K562 (cell line): Measurements from ENCODE around the gene B4GALNT4. TPM values are rescaled to one million over a fixed set of nuclear protein-coding genes. Genes with fewer than 3 reads are reported as not detected.

ENCODE experiments used
- ATAC-seq: fragments of 200-7000 bp; cut with Tn5 transposase; 3 replicates; pipeline ENCODE4 v1.9.1; 2020; ENCODE audit warnings: moderate library complexity
- BruUV-seq: library from RNA; stranded (reverse); fragments of 400-500 nt; replicated peaks from 2 replicates; lab custom pipeline; 2021; lab: Mats Ljungman, UMichigan
- CTCF ChIA-PET: fragments of 300-600 bp; formaldehyde crosslinking; extraction: SDS; loops from one replicate; lab custom pipeline; 2021; ENCODE audit warnings: low intra/inter-chr PET ratio; lab: Yijun Ruan, JAX
- POLR2A ChIA-PET: fragments of 300-600, 350-650 bp; sonication (Branson Sonifier 250); formaldehyde crosslinking; extraction: SDS; loops from one replicate; lab custom pipeline; 2021; ENCODE audit warnings: antibody characterized with exemption, inconsistent platforms; lab: Yijun Ruan, JAX
- DNase-seq, 4 experiments: peaks; one replicate each; pipeline versions ENCODE4 v3.0.0 to v3.0.0-alpha.2; 2011 to 2018; ENCODE audit warnings: low spot score in 3 of 4, mixed read lengths in 3 of 4; ENCODE audit errors: extremely low read depth in 1 of 4
- FAIRE-seq: peaks from 2 replicates; lab custom pipeline; 2011; peaks lifted over from hg19 to GRCh38; lab: Jason Lieb, UNC
- H2AFZ ChIP-seq: 2 replicates; pipeline ENCODE4 v1.6.0; 2011; ENCODE audit warnings: low read depth, low read length, control low read depth, inconsistent platforms
- H3K27ac ChIP-seq: fragments of 200-600 bp; 3 replicates; pipeline ENCODE4 v1.8.0; 2011; ENCODE audit warnings: low read depth, mild to moderate bottlenecking, control low read depth, inconsistent platforms, low read length, moderate library complexity, mixed read lengths; ENCODE audit errors: extremely low read depth
- H3K27me3 ChIP-seq, 2 experiments: fragments of 300-600 bp in 1 of 2; 2 replicates in 1 of 2; 3 replicates in 1 of 2; pipeline versions ENCODE4 v1.6.0 to v1.8.0; 2011; ENCODE audit warnings: inconsistent platforms in 2 of 2, low read length in 2 of 2, mild to moderate bottlenecking in 1 of 2, mixed read lengths in 1 of 2, moderate library complexity in 1 of 2; ENCODE audit not compliant: control insufficient read depth in 2 of 2, insufficient read depth in 2 of 2
- H3K36me3 ChIP-seq: fragments of 300-600 bp; 3 replicates; pipeline ENCODE4 v1.8.0; 2011; ENCODE audit warnings: mild to moderate bottlenecking, low read length, inconsistent platforms; ENCODE audit not compliant: control insufficient read depth, insufficient read depth
- H3K4me1 ChIP-seq, 2 experiments: fragments of 200-600 bp in 1 of 2; replicated peaks in 1 of 2; 2 replicates in 1 of 2; 3 replicates in 1 of 2; pipeline versions ENCODE4 v1.5.1 to v1.8.0; 2011; ENCODE audit warnings: inconsistent platforms in 2 of 2, low read length in 2 of 2, mild to moderate bottlenecking in 1 of 2, mixed read lengths in 1 of 2, moderate library complexity in 1 of 2; ENCODE audit not compliant: control insufficient read depth in 2 of 2, insufficient read depth in 2 of 2
- H3K4me2 ChIP-seq: 2 replicates; pipeline ENCODE4 v1.6.1; 2011; ENCODE audit warnings: low read length, control low read depth, inconsistent platforms, mixed read lengths; ENCODE audit not compliant: insufficient read depth
- H3K4me3 ChIP-seq: fragments of 200-600 bp; sonication (generic), shearing (Covaris generic); 2 replicates; pipeline ENCODE4 v1.5.1; 2016; ENCODE audit warnings: control low read depth, inconsistent platforms
- H3K79me2 ChIP-seq: fragments of 200-600 bp; 3 replicates; pipeline ENCODE4 v1.8.0; 2011; ENCODE audit warnings: low read length, inconsistent platforms; ENCODE audit not compliant: control insufficient read depth, insufficient read depth
- H3K9ac ChIP-seq, 2 experiments: 2 replicates each; pipeline versions ENCODE4 v1.6.0 to v1.6.1; 2011; ENCODE audit warnings: low read depth in 2 of 2, low read length in 2 of 2, control low read depth in 1 of 2, inconsistent platforms in 1 of 2, mild to moderate bottlenecking in 1 of 2, mixed read lengths in 1 of 2; ENCODE audit not compliant: insufficient read depth in 1 of 2
- H3K9me1 ChIP-seq: one replicate; pipeline ENCODE4 v1.6.0; 2011; ENCODE audit warnings: inconsistent platforms, mild to moderate bottlenecking, low read length, moderate library complexity; ENCODE audit not compliant: control insufficient read depth, insufficient read depth
- H3K9me3 ChIP-seq: replicated peaks from 2 replicates; pipeline ENCODE4 v1.5.1; 2011; ENCODE audit warnings: low read depth, low read length, inconsistent platforms; ENCODE audit not compliant: control insufficient read depth, insufficient read depth
- H4K20me1 ChIP-seq: replicated peaks from 2 replicates; pipeline ENCODE4 v1.6.1; 2011; ENCODE audit warnings: low read length, inconsistent platforms, mixed read lengths; ENCODE audit not compliant: control insufficient read depth, insufficient read depth
- ATF7 ChIP-seq: fragments of 450-650 bp; IDR thresholded peaks from 2 replicates; pipeline ENCODE4 v1.7.1; 2014; ENCODE audit warnings: mild to moderate bottlenecking, moderate library complexity
- CCNT2 ChIP-seq: IDR thresholded peaks from 2 replicates; pipeline ENCODE4 v1.6.1; 2011; ENCODE audit warnings: borderline replicate concordance, low read depth, mild to moderate bottlenecking, moderate library complexity, mixed read lengths, low read length; ENCODE audit not compliant: insufficient read length; ENCODE audit errors: extremely low read depth
- CHD1 ChIP-seq: fragments of 200-600 bp; sonication (generic); IDR thresholded peaks from one replicate; pipeline ENCODE4 v1.6.1; 2012; ENCODE audit warnings: mild to moderate bottlenecking, moderate library complexity, low read length, inconsistent platforms
- HSF4 ChIP-seq: fragments of 250-450 bp; sonication (Bioruptor Pico); IDR thresholded peaks from 2 replicates; pipeline ENCODE4 v2.1.2; 2022; ENCODE audit warnings: mild to moderate bottlenecking, moderate library complexity, borderline replicate concordance
- NEUROD1 ChIP-seq: fragments of 150-350 bp; IDR thresholded peaks from 2 replicates; pipeline ENCODE4 v1.6.1; 2014; ENCODE audit warnings: borderline replicate concordance, low read length, low read depth; ENCODE audit not compliant: partially characterized antibody
- POU5F1 ChIP-seq: fragments of 150-350 bp; IDR thresholded peaks from 2 replicates; pipeline ENCODE4 v1.6.1; 2014; ENCODE audit warnings: borderline replicate concordance, low read length, low read depth, mild to moderate bottlenecking; ENCODE audit not compliant: partially characterized antibody
- RAD51 ChIP-seq: fragments of 450-650 bp; IDR thresholded peaks from 2 replicates; pipeline ENCODE4 v1.7.1; 2016; ENCODE audit warnings: low read depth, mild to moderate bottlenecking, borderline replicate concordance
- RFX7 ChIP-seq: fragments of 250-450 bp; sonication (Bioruptor Pico); IDR thresholded peaks from 2 replicates; pipeline ENCODE4 v1.5.1; 2021; ENCODE audit warnings: mild to moderate bottlenecking
- SRF ChIP-seq, 2 experiments: fragments of 250-450, 450-650 bp in 1 of 2; sonication (Bioruptor Pico) in 1 of 2; sonication (generic) in 1 of 2; formaldehyde crosslinking; IDR thresholded peaks; 2 replicates each; pipeline versions ENCODE4 v1.5.0 to v1.5.1; 2020 to 2022; ENCODE audit warnings: mild to moderate bottlenecking in 1 of 2, missing genetic modification reagents in 1 of 2
- TAF1 ChIP-seq: IDR thresholded peaks from 2 replicates; pipeline ENCODE4 v1.6.1; 2011; ENCODE audit warnings: mild to moderate bottlenecking, low read length, moderate library complexity; ENCODE audit not compliant: insufficient read depth, control insufficient read depth, severe bottlenecking; ENCODE audit errors: extremely low read depth
- ZNF197 ChIP-seq: fragments of 200-800 bp; sonication (Bioruptor generic); IDR thresholded peaks from 2 replicates; pipeline ENCODE4 v1.6.1; 2016; ENCODE audit warnings: low read depth, missing genetic modification characterization, missing compliant biosample characterization
- WGBS: fragments of 100-300 bp; shearing (Covaris generic); methylation state at CpG from one replicate; pipeline ENCODE4 v1.1.6; 2016; ENCODE audit warnings: low coverage, mixed read lengths; ENCODE audit not compliant: insufficient coverage; ENCODE audit errors: missing lambda C conversion rate; 5-methylcytosine and 5-hydroxymethylcytosine counted together
- in situ Hi-C: fragments of 300-500 bp; cut with MboI; formaldehyde crosslinking; loops from 4 replicates; pipeline ENCODE4 v1.15.0; 2018; ENCODE audit warnings: inconsistent platforms, mixed read lengths
- intact Hi-C: fragments of 100-400 bp; cut with micrococcal nuclease; formaldehyde crosslinking; loops from 2 replicates; pipeline ENCODE4 v1.14.2; 2022
- polyA plus RNA-seq, 8 experiments: library from polyadenylated mRNA; depleted of rRNA in 4 of 8; stranded (reverse) in 5 of 8; unstranded in 3 of 8; fragments of >200 nt; fragmentation: Nextera tagmentation in 2 of 8; fragmentation: Illumina TruSeq in 1 of 8; extraction: Ambion mirVana in 2 of 8; extraction: Trizol in 1 of 8; gene quantifications; 2 replicates each; pipeline versions ENCODE4 v1.2.1 to v1.2.3, GENCODE V29; 2011 to 2014; ENCODE audit warnings: inconsistent platforms in 1 of 8, missing spikeins in 1 of 8
- total RNA-seq, 7 experiments: library from RNA; depleted of rRNA in 6 of 7; stranded (reverse); fragments of >200 nt in 6 of 7; fragmentation: Illumina TruSeq in 2 of 7; extraction: Trizol in 2 of 7; gene quantifications; 2 replicates each; pipeline versions ENCODE4 v1.2.1 to v1.2.3, GENCODE V29; 2011 to 2021; ENCODE audit warnings: low replicate concordance in 1 of 7
- TF ChIP-seq, protein P1 (sequence below): fragments of 200-800 bp; sonication (Bioruptor generic); IDR thresholded peaks from 2 replicates; pipeline ENCODE4 v1.6.1; 2017; ENCODE audit warnings: missing genetic modification characterization, missing compliant biosample characterization
- TF ChIP-seq, protein P2 (sequence below): fragments of 450-650 bp; formaldehyde crosslinking; IDR thresholded peaks from 2 replicates; pipeline ENCODE4 v1.4.0; 2022; ENCODE audit warnings: mild to moderate bottlenecking, moderate library complexity
- TF ChIP-seq, protein P3 (sequence below), 2 experiments: fragments of 450-650 bp in 1 of 2; sonication (generic) in 1 of 2; formaldehyde crosslinking; conservative IDR thresholded peaks; 2 replicates each; pipeline versions ENCODE4 v1.4.0 to v1.8.1; 2020 to 2022; ENCODE audit warnings: mild to moderate bottlenecking in 1 of 2, missing genetic modification reagents in 1 of 2

B4GALNT4 gene
- total and polyA plus RNA-seq, 9 of the 15 experiments (the other 6 are each of a cell fraction or from before 2014, with no cell fraction given) = 0.20 to 37.1 (median 10.8) TPM; not detected in 1

DNA sequence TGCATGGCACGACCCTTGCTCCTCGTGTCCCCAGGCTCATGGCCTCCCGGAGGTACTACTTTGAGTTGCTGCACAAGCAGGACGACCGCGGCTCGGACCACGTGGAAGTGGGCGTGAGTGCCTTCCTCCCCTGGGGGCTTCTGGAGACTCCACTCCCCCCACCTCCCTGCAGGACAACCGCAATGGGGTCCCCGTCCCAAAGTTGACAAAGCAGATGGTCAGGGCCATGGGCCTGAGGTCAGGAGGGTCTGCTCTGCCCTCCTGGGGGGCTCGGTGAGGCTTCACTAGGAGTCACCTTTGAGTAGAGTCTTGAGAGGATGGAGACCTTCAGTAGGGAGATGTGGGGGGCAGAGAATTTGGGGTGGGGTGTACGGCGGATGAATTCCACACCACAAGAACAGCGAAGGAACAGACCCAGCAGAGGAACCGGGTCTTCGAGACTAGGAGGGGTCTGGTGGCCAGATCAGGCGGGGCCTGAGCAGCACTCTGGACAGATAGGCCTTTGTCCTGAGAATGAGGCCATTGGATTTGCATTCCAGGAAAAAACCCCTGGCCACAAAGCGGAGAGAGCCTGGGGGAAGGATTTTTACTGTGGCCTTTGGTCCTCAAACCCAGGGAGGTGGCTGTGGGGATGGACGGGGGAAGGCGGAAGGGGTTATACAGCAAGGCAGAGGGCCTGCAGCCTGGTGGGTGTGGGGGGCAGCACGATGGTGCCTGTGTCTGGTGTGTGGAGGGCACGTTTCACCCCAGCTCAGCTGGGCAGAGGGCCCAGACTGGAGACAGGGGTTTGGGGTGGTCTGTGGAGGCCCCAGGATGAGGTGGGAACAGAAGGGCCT, 4.6 kb downstream of the B4GALNT4 start:
- DNase-seq (no peak), ATAC-seq (no peak), FAIRE-seq (no peak)
- TF ChIP-seq POU5F1 (no peak), RAD51 (no peak), HSF4 (CRISPR knock-in tag) (no peak), NEUROD1 (no peak), CCNT2 (no peak), CHD1 (no peak), TAF1 (no peak), ATF7 (no peak), SRF (CRISPR knock-in tag; IDR thresholded peaks at IDR 0.05) (no peak), ZNF197 (CRISPR knock-in tag) (no peak), RFX7 (CRISPR knock-in tag) (no peak)
- TF ChIP-seq, protein P1, sequence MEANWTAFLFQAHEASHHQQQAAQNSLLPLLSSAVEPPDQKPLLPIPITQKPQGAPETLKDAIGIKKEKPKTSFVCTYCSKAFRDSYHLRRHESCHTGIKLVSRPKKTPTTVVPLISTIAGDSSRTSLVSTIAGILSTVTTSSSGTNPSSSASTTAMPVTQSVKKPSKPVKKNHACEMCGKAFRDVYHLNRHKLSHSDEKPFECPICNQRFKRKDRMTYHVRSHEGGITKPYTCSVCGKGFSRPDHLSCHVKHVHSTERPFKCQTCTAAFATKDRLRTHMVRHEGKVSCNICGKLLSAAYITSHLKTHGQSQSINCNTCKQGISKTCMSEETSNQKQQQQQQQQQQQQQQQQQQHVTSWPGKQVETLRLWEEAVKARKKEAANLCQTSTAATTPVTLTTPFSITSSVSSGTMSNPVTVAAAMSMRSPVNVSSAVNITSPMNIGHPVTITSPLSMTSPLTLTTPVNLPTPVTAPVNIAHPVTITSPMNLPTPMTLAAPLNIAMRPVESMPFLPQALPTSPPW = no peak
- TF ChIP-seq, protein P2, sequence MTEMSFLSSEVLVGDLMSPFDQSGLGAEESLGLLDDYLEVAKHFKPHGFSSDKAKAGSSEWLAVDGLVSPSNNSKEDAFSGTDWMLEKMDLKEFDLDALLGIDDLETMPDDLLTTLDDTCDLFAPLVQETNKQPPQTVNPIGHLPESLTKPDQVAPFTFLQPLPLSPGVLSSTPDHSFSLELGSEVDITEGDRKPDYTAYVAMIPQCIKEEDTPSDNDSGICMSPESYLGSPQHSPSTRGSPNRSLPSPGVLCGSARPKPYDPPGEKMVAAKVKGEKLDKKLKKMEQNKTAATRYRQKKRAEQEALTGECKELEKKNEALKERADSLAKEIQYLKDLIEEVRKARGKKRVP (CRISPR knock-in tag) = no peak
- TF ChIP-seq, protein P3, sequence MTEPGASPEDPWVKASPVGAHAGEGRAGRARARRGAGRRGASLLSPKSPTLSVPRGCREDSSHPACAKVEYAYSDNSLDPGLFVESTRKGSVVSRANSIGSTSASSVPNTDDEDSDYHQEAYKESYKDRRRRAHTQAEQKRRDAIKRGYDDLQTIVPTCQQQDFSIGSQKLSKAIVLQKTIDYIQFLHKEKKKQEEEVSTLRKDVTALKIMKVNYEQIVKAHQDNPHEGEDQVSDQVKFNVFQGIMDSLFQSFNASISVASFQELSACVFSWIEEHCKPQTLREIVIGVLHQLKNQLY (CRISPR knock-in tag; conservative IDR thresholded peaks at IDR 0.05) = no peak
- Histone ChIP-seq H3K79me2 (peaks cover 10% of the 10 kb centered on the region), H3K27me3 (no peaks in the 10 kb centered on the region), H2AFZ (no peak overlapping the region), H3K4me1 (peaks cover 0 to 40% of the 10 kb centered on the region in 2 experiments; a peak in 3 of 5 replicates), H3K9ac (no peak overlapping the region), H3K36me3 (peaks cover 39% of the 10 kb centered on the region; the same call in 2 of the 3 replicates), H3K9me1 (no peaks in the 10 kb centered on the region), H3K4me3 (no peak overlapping the region), H4K20me1 (no peaks in the 10 kb centered on the region), H3K9me3 (no peaks in the 10 kb centered on the region; the same call in none of the 2 replicates), H3K27ac (no peak overlapping the region), H3K4me2 (no peak overlapping the region)
- intact Hi-C loops (no loop called here), in situ Hi-C loops (no loop called here)
- WGBS = 92% methylated on average over 18 of the region's 23 CpGs
- BruUV-seq = no TSS peak
- ChIA-PET CTCF (no interaction called here), POLR2A (no interaction called here)
